Right ventricle myocardium inferior (tissue), 1 donor: Measurements from ENCODE around the gene FUCA1. TPM values are rescaled to one million over a fixed set of nuclear protein-coding genes. Genes with fewer than 3 reads are reported as not detected.
"Not testable (repeated sequence)": the region's sequence is repeated elsewhere in the genome, so short reads cannot be mapped to it uniquely, and the experiment has no call there.

Experiments used
- ATAC-seq: fragments of 200-7000 bp; cut with Tn5 transposase; one replicate; pipeline ENCODE4 v1.9.1; 2020; ENCODE audit warnings: mild to moderate bottlenecking, moderate library complexity
- DNase-seq: peaks from one replicate; pipeline ENCODE4 v3.0.0; 2021; ENCODE audit errors: missing footprints
- intact Hi-C: fragments of 100-400 bp; cut with DNase I; formaldehyde crosslinking; loops from one replicate; pipeline ENCODE4 v1.11.0; 2022
- total RNA-seq: library from RNA; stranded (reverse); fragmentation: NEBNext Ultra II Directional; extraction: Animal tissue kit (Norgen Biotek cat#: 25700); gene quantifications from one replicate; pipeline ENCODE4 v1.2.1, GENCODE V29; 2021
- donor health status: DM: no; HTN: yes; CAD: no; lungs with severe emphysema.

FUCA1 gene
- total RNA-seq, 1 donor from 2014 or later = 12.2 TPM

- ATAC-seq, intact Hi-C loops, DNase-seq: not testable (repeated sequence)
These were observed 16.7 kb downstream of the FUCA1 start for GRCh38 chr1:23851406-23851805.

- DNase-seq (no peak), ATAC-seq (peak; percentile 72)
- intact Hi-C loops = no loop called here
These were observed 19.1 kb downstream of the FUCA1 start for GRCh38 chr1:23848673-23849616.

- DNase-seq, intact Hi-C loops, ATAC-seq: not testable (repeated sequence)
These were observed 20.5 kb downstream of the FUCA1 start for GRCh38 chr1:23847482-23848095.

GRCh38 chr1:23845163-23845562, 22.9 kb downstream of the FUCA1 start:
- intact Hi-C loops = no loop called here
- DNase-seq = no peak
- ATAC-seq = no peak

GRCh38 chr1:23843644-23844043, 24.4 kb downstream of the FUCA1 start:
- intact Hi-C loops = no loop called here
- ATAC-seq (no peak), DNase-seq (no peak)

- DNase-seq = peak; percentile 89
- peak; percentile 98 for ATAC-seq
- intact Hi-C loops = no loop called here
These were observed 29.7 kb downstream of the FUCA1 start for GRCh38 chr1:23838401-23838866.

GRCh38 chr1:23837908-23838307, 30.2 kb downstream of the FUCA1 start:
- DNase-seq = no peak
- intact Hi-C loops = no loop called here
- no peak for ATAC-seq

GRCh38 chr1:23836037-23836436, 32.1 kb downstream of the FUCA1 start:
- no peak for ATAC-seq
- no peak for DNase-seq
- intact Hi-C loops = no loop called here

GRCh38 chr1:23834156-23834555, 33.9 kb downstream of the FUCA1 start:
- DNase-seq, ATAC-seq, intact Hi-C loops: not testable (repeated sequence)

GRCh38 chr1:23827717-23828116, 40.4 kb downstream of the FUCA1 start:
- DNase-seq (no peak), ATAC-seq (no peak)
- intact Hi-C loops = loop anchor here (5.0 kb wide), 1 partner anchor 40 kb away; the partner anchor contains the start of gene FUCA1

- intact Hi-C loops = loop anchor here (5.0 kb wide), 1 partner anchor 41 kb away; the partner anchor contains the start of gene FUCA1
- not testable (repeated sequence) for ATAC-seq, DNase-seq
These were observed 41.5 kb downstream of the FUCA1 start for GRCh38 chr1:23826590-23826989.

- ATAC-seq = no peak
- intact Hi-C loops = loop anchor here (2.0 to 5.0 kb wide), 2 partner anchors 25 to 41 kb away; partner anchors contain the start of genes FUCA1 and GALE
These were observed 42.1 kb downstream of the FUCA1 start for GRCh38 chr1:23825762-23826522.

GRCh38 chr1:23825076-23825761, 42.9 kb downstream of the FUCA1 start, which contains the start of gene HMGCL:
Gene HMGCL, minus strand, starts transcription at chr1:23825429. Its CDS starts 14 bp downstream, at chr1:23825415.
- intact Hi-C loops = loop anchor here (2.0 to 5.0 kb wide), 2 partner anchors 24 to 42 kb away; partner anchors contain the start of genes FUCA1 and GALE
- peak; percentile 95 for DNase-seq

More at GRCh38 chr1:23825762-23826522, 42.1 kb downstream of the FUCA1 start:
- DNase-seq = no peak

GRCh38 chr1:23824711-23825075, 43.4 kb downstream of the FUCA1 start:
- no peak for ATAC-seq
- intact Hi-C loops = loop anchor here (2.0 to 5.0 kb wide), 2 partner anchors 24 to 43 kb away; partner anchors contain the start of genes FUCA1 and GALE
- DNase-seq = no peak

More at GRCh38 chr1:23825076-23825761, 42.9 kb downstream of the FUCA1 start, which contains the start of gene HMGCL:
- ATAC-seq = peak; percentile 98

- no peak for ATAC-seq
- DNase-seq = no peak
- intact Hi-C loops = loop anchor here (2.0 kb wide), 1 partner anchor 23 kb away; the partner anchor contains the start of gene GALE
These were observed 44.3 kb downstream of the FUCA1 start for GRCh38 chr1:23823767-23824166.

- DNase-seq = no peak
- no peak for ATAC-seq
- intact Hi-C loops = no loop called here
These were observed 50.5 kb downstream of the FUCA1 start for GRCh38 chr1:23817633-23818032.

GRCh38 chr1:23816906-23817305, 51.2 kb downstream of the FUCA1 start:
- intact Hi-C loops = no loop called here
- ATAC-seq = no peak
- DNase-seq = no peak

GRCh38 chr1:23816361-23816760, 51.7 kb downstream of the FUCA1 start:
- intact Hi-C loops = no loop called here
- no peak for DNase-seq
- ATAC-seq = no peak
